Endothelial cell of umbilical vein (primary cell): ENCODE data around the gene ANKFN1. TPM values are rescaled to one million over a fixed set of nuclear protein-coding genes. Genes with fewer than 3 reads are reported as not detected.
"Not testable (repeated sequence)": the region's sequence is repeated elsewhere in the genome, so short reads cannot be mapped to it uniquely, and the experiment has no call there.

Experiments used
- BruUV-seq: library from RNA; stranded (reverse); fragments of 400-500 nt; replicated peaks from 2 replicates; lab custom pipeline; 2021; lab: Mats Ljungman, UMichigan
- CTCF ChIA-PET: fragments of 300-600, 350-600 bp; sonication (Branson Sonifier 250); formaldehyde crosslinking; loops from one replicate; lab custom pipeline; 2021; ENCODE audit warnings: antibody characterized with exemption, inconsistent platforms; lab: Charles Lee
- POLR2A ChIA-PET: fragments of 300-600, 350-600 bp; sonication (Branson Sonifier 250); formaldehyde crosslinking; loops from one replicate; lab custom pipeline; 2021; ENCODE audit warnings: antibody characterized with exemption, inconsistent platforms; lab: Charles Lee
- DNase-seq: peaks from one replicate; pipeline ENCODE4 v3.0.0-alpha.2; 2011; ENCODE audit warnings: low read depth, low spot score
- FAIRE-seq: peaks from 2 replicates; lab custom pipeline; 2011; peaks lifted over from hg19 to GRCh38; lab: Jason Lieb, UNC
- H2AFZ ChIP-seq: 2 replicates; pipeline ENCODE4 v1.6.0; 2012; ENCODE audit warnings: low read depth, low read length, control low read depth, inconsistent platforms
- H3K27ac ChIP-seq: 2 replicates; pipeline ENCODE4 v1.5.1; 2011; ENCODE audit warnings: low read depth, mild to moderate bottlenecking, control low read depth, low read length, moderate library complexity; ENCODE audit not compliant: insufficient read depth
- H3K27me3 ChIP-seq, 2 experiments: 2 replicates each; pipeline versions ENCODE4 v1.6.0 to v1.6.1; 2011; ENCODE audit warnings: low read length in 2 of 2, mixed read lengths in 1 of 2; ENCODE audit not compliant: control insufficient read depth in 2 of 2, insufficient read depth in 2 of 2
- H3K36me3 ChIP-seq, 2 experiments: 2 replicates in 1 of 2; 3 replicates in 1 of 2; pipeline ENCODE4 v1.5.1; 2011; ENCODE audit warnings: low read length in 2 of 2, mild to moderate bottlenecking in 1 of 2, moderate library complexity in 1 of 2; ENCODE audit not compliant: control insufficient read depth in 2 of 2, insufficient read depth in 2 of 2; ENCODE audit errors: extremely low read depth in 1 of 2
- H3K4me1 ChIP-seq: 3 replicates; pipeline ENCODE4 v1.5.1; 2011; ENCODE audit warnings: mild to moderate bottlenecking, low read length; ENCODE audit not compliant: control insufficient read depth, insufficient read depth; ENCODE audit errors: extremely low read depth
- H3K4me2 ChIP-seq: 2 replicates; pipeline ENCODE4 v1.6.1; 2011; ENCODE audit warnings: low read length, control low read depth, mixed read lengths; ENCODE audit not compliant: insufficient read depth
- H3K4me3 ChIP-seq, 3 experiments: fragments of 200-600 bp in 1 of 3; sonication (generic), shearing (Covaris generic) in 1 of 3; replicated peaks in 1 of 3; 2 replicates each; pipeline ENCODE4 v1.5.1; 2011 to 2016; ENCODE audit warnings: control low read depth in 3 of 3, low read length in 3 of 3, mild to moderate bottlenecking in 2 of 3, inconsistent platforms in 1 of 3, low read depth in 1 of 3, moderate library complexity in 1 of 3; ENCODE audit not compliant: insufficient read depth in 1 of 3
- H3K79me2 ChIP-seq: 2 replicates; pipeline ENCODE4 v1.6.0; 2012; ENCODE audit warnings: low read length, inconsistent platforms; ENCODE audit not compliant: control insufficient read depth, insufficient read depth
- H3K9ac ChIP-seq: replicated peaks from 2 replicates; pipeline ENCODE3; 2011; ENCODE audit warnings: low read length, control low read depth; ENCODE audit not compliant: insufficient read depth; ENCODE audit errors: extremely low read depth
- H3K9me1 ChIP-seq: replicated peaks from 3 replicates; pipeline ENCODE4 v1.6.0; 2011; ENCODE audit warnings: mild to moderate bottlenecking, low read length; ENCODE audit not compliant: control insufficient read depth, insufficient read depth; ENCODE audit errors: extremely low read depth
- H3K9me3 ChIP-seq: replicated peaks from 2 replicates; pipeline ENCODE4 v1.5.1; 2012; ENCODE audit warnings: low read length, inconsistent platforms; ENCODE audit not compliant: control insufficient read depth, insufficient read depth
- H4K20me1 ChIP-seq: replicated peaks from 2 replicates; pipeline ENCODE3; 2011; ENCODE audit warnings: mild to moderate bottlenecking, low read length; ENCODE audit not compliant: control insufficient read depth, insufficient read depth; ENCODE audit errors: extremely low read depth
- CTCF ChIP-seq, 2 donors: IDR thresholded peaks; 1 replicate in 1 of 2; 2 replicates in 1 of 2; pipeline ENCODE4 v1.5.1; 2011; ENCODE audit warnings: low read length in 2 of 2, mild to moderate bottlenecking in 2 of 2, moderate library complexity in 2 of 2, control low read depth in 1 of 2, inconsistent platforms in 1 of 2, low read depth in 1 of 2; ENCODE audit not compliant: insufficient read depth in 1 of 2; ENCODE audit errors: extremely low read depth in 1 of 2
- MAX ChIP-seq: IDR thresholded peaks from 2 replicates; pipeline ENCODE4 v1.6.1; 2011; ENCODE audit not compliant: insufficient read depth, insufficient read length
- POLR2A ChIP-seq: IDR thresholded peaks from 2 replicates; pipeline ENCODE4 v1.6.1; 2012; ENCODE audit warnings: low read depth, mild to moderate bottlenecking, control low read depth, low read length
- POLR2AphosphoS5 ChIP-seq: IDR thresholded peaks from 2 replicates; pipeline ENCODE4 v1.6.1; 2012; ENCODE audit warnings: low read depth, mild to moderate bottlenecking, control low read depth, low read length, moderate library complexity; ENCODE audit not compliant: insufficient read depth
- dilution Hi-C: fragments of 300-500 bp; cut with MboI; formaldehyde crosslinking; loops from one replicate; pipeline ENCODE4 v1.15.0; 2019; ENCODE audit warnings: low sequenced_read_pairs; ENCODE audit not compliant: extremely low pct_ligation_motif_present
- intact Hi-C: fragments of 100-400 bp; cut with micrococcal nuclease; formaldehyde crosslinking; loops from one replicate; pipeline ENCODE4 v1.10.0; 2022
- polyA plus RNA-seq, 4 experiments: library from polyadenylated mRNA; depleted of rRNA in 3 of 4; stranded (reverse) in 3 of 4; unstranded in 1 of 4; fragments of >200 nt; gene quantifications; 2 replicates each; pipeline versions ENCODE4 v1.2.1 to v1.2.3, GENCODE V29; 2011 to 2012; ENCODE audit warnings: missing spikeins in 1 of 4
- total RNA-seq: library from RNA; stranded (reverse); gene quantifications from 2 replicates; pipeline ENCODE4 v1.2.3, GENCODE V29; 2021

ANKFN1 gene
- total and polyA plus RNA-seq, 2 donors (not counting 3 experiments of a cell fraction or from before 2014, with no cell fraction given) = 0.15 TPM; not detected in 1

GRCh38 chr17:56407086-56407485 is 253.8 kb downstream of the ANKFN1 start:
- Histone ChIP-seq H3K36me3 (no peaks in the 10 kb centered on the region), H3K9me3 (no peaks in the 10 kb centered on the region), H4K20me1 (no peaks in the 10 kb centered on the region), H3K9me1 (no peaks in the 10 kb centered on the region), H2AFZ (no peak overlapping the region), H3K79me2 (no peaks in the 10 kb centered on the region), H3K4me2 (no peak overlapping the region), H3K9ac (no peak overlapping the region), H3K4me3 (no peak overlapping the region), H3K27me3 (no peaks in the 10 kb centered on the region), H3K27ac (no peak overlapping the region), H3K4me1 (no peaks in the 10 kb centered on the region)
- ChIA-PET CTCF (interaction anchor here (1.0 to 2.0 kb wide), 4 partner anchors 10 to 309 kb away, joined by 3 to 6 read pairs (median 5); no protein-coding TSS in a partner anchor), POLR2A (no interaction called here)
- no peak for DNase-seq
- dilution Hi-C loops (no loop called here), intact Hi-C loops (no loop called here)
- TF ChIP-seq MAX = no peak
- no peak for TF ChIP-seq POLR2AphosphoS5
- TF ChIP-seq CTCF (IDR thresholded peaks at IDR 0.05; ENCODE audit: extremely low read depth in 1 of 2, insufficient read depth in 1 of 2, low read depth in 1 of 2, low read length in 2 of 2) = no peak
- no peak for TF ChIP-seq POLR2A
- no peak for FAIRE-seq
- BruUV-seq = no TSS peak

GRCh38 chr17:56412356-56412755 is 259.1 kb downstream of the ANKFN1 start:
- H3K4me1 ChIP-seq, dilution Hi-C loops, H2AFZ ChIP-seq, H3K4me3 ChIP-seq, BruUV-seq, H3K9me3 ChIP-seq, POLR2A ChIA-PET, H3K27me3 ChIP-seq, H3K9ac ChIP-seq, H3K9me1 ChIP-seq, FAIRE-seq, H4K20me1 ChIP-seq, H3K79me2 ChIP-seq, DNase-seq, H3K4me2 ChIP-seq, H3K27ac ChIP-seq, H3K36me3 ChIP-seq, intact Hi-C loops: not testable (repeated sequence)
- CTCF ChIA-PET = interaction anchor here (1.3 kb wide), 1 partner anchor 92 kb away, joined by 3 read pairs; no protein-coding TSS in a partner anchor
